ENCODE data around the gene BIRC7.
A peak's percentile ranks its signal among the peaks of the same experiment; 100 is the strongest.
"Not testable (repeated sequence)": the region's sequence is repeated elsewhere in the genome, so short reads cannot be mapped to it uniquely, and the experiment has no call there.

Gene BIRC7

DNA sequence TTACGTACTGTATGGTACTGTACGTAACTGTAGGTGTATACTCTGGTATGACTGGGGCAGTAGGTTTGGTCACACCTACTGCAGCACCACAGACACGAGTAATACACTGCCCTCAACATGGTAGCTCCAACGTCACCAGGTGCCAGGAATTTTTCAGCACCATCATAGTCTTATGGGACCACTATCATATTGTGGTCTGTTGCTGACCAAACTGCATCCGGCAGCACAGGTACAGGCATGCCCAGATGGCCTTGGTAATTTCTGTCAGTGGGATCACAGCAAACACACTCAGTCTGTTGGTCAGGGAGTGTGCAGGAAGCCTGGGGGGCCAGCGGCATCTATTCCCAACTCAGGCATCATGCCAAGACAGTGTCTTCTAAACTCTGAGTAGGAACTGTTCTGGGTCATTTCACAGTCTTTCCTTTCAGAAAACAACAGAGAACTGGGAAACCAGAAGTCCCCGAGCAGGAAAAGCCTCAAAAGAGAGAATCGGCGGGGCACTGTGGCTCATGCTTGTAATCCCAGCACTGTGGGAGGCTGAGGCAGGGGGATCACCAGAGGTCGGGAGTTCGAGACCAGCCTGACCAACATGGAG, 25.6 kb upstream of the BIRC7 start:
- no peak for DNase-seq

DNA sequence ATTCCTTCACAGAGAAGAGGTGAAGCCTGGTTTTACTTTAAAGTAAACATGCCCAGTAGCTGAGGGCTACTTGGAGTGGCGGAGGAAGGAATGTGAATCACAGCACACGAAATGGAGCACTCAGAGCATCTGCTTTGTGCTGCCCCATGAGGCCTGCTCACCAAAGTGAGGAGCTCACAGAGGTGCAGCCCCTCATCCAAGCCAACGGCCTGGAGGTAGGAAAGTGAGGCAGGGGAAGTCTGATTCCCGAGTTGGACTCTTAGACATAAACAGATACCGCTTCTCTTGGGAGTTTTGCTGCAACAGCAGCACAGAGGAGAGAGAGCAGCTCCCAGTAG, 23.3 kb upstream of the BIRC7 start:
- DNase-seq = no peak

DNA sequence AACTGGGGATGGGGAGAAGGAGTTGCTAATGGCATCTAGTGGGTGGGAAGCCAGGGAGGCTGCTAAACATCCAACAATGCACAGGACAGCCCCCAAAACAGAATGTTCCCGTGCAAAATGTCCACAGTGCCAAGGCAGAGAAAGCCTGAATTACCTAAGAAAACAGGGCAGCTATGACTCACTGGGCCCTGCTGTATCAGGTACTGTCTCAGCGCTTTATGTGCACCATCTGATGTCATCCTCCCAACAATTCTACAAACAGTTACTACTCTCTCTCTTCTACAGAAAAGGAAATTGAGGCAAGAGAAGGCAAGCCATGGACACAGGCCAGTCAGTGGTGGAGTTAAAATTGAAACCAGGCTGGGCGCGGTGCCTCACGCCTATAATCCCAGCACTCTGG, 22.9 kb upstream of the BIRC7 start:
- DNase-seq = no peak

DNA sequence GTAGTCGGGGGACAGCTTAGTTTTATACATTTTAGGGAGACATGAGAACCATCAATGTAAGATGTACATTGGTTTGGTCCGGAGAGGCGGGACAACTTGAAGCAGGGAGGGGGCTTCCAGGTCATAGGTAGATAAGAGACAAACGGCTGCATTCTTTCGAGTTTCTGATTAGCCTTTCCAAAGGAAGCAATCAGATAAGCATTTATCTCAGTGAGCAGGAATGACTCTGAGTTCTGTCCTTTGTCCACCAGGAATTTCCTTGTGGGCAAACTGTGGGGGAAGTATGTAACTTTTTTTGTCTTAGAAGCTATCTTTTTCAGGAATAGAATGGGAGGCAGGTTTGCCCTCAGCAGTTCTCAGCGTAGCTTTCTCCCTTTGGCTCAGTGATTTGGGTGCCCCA, 21.2 kb upstream of the BIRC7 start:
- DNase-seq = no peak

DNA sequence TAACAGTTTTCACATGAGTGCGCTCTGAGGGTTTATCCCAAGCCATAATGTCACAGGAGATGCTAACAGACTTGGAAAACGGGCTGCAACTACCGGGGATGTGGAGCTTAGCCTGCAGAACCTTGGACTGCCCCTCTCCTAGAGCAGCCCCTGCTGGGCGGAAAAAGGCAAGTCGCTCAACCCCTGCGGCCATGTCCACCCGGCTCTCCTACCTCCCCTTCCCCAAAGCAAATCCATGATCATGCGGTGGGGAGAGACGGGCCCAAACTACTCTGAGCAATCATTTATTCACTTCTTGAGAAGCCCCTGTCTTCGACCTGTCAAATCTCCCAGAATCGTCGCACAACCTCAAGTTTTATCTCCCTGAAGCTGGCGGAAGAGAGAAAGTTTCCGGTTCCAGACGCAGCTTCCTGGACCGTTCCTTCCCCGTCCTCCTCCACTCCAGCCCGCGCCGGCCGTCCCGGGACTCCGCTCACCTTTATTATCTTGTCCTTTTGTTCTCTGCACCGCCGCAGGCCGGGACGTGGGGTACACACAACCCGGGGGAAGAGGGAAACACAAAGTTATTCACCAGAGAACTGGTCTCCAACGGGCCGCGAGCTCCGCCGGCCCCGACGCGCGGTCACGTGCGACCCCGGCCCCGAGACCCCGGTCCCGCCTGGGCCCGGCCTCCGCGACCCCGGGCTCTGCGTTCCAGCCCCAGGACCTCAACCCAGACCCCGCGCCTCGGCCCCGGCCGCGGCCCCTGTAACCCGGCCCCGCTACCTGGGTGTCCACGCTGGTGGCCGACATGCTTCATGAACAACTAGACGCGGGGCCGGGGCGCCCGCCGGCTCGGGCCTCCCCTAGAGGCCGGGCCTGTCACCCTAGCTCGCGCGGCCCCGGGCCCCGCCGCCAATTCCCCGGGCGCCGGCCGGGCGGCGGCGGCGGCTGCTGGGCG, 20.3 kb upstream of the BIRC7 start:
- peak; percentile 30 for DNase-seq

DNA sequence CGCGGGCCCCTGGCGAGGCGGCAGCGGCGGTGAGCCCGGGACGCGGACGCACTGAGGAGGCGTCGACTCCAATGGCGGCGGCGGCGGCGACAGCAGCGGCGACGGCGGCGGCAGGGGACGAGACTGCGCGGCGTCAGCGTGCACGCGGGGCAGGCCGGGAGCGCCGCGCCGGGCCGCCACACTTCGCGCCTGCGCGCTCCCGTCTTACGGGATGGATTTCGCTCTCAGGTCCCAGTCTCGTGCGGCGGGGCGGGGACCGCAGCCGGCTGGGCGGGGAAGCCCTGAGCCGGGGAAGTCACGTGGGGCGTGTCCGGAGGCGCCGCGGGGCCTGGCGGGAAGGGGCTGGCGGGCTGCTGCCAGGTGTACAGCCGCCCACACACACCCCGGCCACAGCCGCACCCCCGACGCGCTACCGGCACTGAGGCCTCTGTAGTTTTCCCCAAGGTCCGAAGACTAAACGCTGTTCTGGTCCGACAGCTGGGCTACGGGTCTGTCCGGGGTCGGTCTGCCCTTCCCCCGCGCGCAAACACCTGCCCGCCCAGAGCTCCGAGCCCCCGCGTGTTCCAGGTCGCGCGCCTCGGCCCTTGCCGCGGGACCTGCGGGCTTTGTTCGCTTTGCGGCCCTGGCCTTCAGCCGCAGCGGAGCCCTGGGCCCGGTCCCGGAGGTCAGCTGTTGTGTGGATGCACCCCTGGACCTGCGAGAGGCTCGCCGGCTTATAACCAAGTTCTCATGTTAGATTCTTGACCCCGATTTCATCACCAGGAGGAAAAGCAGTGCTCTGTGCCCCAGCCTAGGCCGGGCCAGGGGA, 19.5 kb upstream of the BIRC7 start, which contains the start of gene YTHDF1:
Gene YTHDF1, minus strand, starts transcription at position 91 of the 808 bp plus-strand sequence. CDS start 239 bp downstream, outside the sequence.
- DNase-seq = peak; percentile 99

DNA sequence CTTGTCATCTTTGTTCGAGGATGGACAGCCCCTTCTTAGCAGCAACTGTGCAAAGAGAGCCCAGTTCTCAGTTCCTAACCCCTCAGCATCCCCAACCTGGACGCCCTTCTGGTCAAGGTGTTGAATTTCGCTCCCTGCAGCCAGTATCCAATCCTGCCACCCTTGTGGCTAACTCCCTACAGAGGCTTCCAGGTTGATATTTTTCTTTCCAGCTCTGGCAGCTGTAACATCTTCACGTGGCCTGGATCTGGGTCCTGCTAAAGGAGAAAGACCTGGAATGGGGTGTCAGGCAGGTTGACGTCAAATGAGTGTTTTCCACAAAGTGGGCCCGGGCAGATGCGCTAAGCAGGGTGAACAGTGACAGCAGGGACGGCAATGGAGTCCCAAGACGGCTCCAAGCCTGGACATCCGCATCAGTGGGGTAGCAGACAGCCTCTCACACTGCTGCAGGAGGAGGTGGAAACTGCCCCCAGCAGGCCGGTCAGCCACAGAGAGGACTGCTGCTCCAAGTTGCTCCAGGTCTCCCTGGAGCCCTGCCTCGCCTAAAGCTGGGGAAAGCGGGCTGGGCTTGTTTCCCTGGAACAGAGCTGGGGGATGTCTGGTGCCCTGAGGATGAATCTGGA, 18.7 kb upstream of the BIRC7 start:
- DNase-seq = no peak

DNA sequence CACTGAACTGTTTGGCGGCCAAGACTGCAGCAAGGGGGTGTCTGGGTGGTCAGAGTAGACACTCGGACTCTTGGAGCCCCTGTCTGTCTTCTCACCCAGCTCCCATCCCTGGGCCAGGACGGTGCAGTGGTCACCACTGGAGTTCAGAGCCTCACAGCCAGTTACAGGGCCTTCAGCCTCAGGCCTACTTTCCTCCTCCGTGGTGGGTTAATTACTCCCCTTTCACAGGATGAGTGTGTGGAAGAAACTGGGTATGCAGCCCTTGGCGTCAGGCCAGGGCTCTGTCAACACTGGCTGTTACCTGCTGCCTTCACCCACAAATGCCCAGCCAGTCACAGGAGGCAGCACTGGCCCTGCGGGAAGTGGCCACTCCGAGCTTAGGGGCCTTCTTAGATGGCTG, 18.0 kb upstream of the BIRC7 start:
- DNase-seq = no peak

DNA sequence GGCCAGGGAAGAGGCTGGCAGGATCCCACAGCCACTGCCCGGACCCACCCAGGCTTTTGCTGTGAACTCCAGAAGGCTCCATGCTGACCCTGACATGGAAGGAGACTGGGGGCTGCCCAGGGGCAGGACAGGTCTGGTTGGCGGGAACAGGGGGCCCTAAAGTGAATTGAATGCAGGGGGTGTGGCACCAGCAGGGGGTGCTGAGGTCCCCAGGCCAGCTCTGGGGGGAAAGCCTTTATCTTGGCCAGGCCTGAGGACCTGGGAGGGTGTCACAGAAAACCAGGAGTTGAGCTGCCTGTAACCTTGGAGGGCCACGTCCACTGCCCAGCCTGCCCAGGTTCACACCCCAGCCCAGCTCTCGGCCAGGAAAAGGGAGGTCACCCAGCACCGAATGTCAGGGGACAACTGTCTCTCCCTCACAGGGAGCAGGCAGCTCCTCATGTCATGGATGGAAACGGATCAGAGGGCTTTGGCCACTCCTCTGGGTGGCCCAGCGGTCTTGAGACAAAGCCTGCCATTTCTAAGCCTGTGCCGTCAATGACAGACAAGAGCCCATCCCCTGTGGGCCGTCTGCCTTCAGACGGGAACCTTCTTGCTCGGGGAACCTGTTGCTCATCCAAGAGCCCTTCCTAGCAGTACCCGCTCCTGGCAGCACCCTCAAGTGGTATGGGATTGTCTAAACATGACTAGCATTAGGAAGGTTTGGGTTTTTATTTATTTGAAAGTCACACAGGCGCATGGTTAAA, 16.8 kb upstream of the BIRC7 start:
- DNase-seq = no peak

DNA sequence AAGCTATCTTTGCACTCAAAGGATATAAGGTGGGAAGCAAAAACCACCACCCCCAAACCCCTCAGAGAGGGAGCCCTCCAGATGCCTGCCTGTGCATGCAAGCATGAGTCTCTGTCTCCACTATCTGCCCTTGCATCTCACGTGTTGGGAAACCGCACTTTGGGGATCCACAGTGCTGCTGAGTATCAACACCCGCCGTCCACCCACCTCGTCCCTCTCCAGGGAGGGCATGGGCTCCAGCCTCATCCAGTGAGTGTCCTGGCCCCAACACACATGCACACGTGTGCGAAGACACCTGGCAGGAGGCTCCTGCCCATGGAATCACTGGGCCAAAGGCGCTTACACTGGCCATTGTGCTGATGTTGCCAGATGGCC, 16.3 kb upstream of the BIRC7 start:
- no peak for DNase-seq

DNA sequence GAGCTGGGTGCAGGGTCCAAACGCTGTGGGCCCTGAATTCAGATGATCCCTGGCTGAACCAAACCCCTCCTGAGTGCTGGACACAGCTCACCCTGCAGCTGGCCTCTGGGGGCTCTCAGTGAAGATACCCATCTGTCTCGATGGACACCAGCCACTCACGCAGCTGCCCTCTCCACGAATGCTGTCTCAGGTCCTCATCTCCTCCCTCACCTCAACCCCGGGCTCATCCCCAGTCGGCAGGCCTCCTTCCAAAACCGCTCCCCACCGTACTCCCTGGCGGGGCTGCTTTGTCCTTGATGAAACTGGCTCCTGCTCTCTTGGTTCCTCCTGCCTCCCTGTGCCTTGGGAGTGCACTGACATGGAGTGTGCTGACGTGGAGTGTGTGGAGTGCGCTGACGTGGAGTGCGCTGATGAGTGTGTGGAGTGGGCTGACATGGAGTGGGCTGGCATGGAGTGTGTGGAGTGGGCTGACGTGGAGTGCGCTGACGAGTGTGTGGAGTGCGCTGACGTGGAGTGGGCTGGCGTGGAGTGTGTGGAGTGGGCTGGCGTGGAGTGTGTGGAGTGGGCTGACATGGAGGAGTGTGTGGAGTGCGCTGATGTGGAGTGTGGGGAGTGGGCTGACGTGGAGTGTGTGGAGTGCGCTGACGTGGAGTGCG, 15.7 kb upstream of the BIRC7 start:
- DNase-seq = no peak

DNA sequence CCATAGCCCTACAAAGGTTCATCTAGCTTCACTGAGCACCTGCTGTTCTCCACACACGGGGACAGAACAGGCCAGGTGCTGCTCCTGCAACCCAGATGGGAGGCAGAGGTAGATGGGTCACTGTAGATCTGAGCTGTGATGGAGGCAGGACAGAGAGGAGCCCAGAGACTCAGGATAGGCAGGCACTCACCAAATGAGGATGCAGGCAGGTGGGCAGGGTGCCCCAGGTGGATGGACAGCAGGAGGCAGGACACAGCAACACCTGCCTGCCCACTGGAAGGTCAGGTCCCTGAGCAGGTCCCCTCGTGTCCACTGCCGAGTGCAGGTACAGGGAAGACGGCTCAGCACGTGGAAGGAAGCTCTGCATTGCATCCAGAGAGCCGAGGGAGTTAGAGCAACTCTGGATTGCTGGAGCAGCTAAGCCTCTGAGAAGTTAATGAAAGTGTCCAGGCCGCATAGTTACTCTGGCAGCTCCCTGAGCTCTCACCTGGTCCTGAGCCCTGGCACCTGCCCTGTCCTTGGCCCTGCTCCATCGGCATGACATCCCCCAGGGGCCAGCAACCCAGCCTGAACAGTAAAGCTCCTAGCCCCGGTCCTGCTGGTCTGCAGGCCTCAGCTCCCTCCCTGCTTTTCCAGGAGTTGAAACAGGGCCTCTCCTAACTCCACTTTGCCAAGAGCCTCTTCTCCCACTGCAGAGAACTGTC, 14.9 kb upstream of the BIRC7 start:
- no peak for DNase-seq

DNA sequence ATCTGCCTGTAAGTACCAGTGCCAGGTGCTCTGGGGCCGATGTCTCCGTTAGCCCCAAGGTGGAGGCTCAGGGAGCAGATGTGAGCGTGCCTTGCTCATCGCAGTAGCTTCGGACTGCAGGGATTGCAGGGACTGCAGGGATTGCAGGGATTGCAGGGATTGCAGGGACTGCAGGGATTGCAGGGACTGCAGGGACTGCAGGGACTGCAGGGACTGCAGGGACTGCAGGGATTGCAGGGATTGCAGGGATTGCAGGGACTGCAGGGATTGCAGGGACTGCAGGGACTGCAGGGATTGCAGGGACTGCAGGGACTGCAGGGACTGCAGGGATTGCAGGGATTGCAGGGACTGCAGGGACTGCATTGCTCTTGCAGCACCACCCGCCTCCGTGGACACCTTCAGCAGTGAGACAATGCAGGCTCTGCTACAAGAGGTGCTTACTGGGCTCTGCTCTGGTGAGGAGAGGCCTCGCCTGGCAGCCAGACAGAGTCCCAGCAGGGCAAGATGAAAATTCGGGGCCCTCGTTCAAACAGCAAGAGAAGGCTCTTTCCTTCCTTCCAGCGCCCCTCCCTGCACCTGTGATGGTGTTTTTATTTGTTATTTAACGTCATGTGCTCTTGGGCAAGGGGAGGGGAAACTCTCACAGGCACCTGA, 14.2 kb upstream of the BIRC7 start:
- not testable (repeated sequence) for DNase-seq

DNA sequence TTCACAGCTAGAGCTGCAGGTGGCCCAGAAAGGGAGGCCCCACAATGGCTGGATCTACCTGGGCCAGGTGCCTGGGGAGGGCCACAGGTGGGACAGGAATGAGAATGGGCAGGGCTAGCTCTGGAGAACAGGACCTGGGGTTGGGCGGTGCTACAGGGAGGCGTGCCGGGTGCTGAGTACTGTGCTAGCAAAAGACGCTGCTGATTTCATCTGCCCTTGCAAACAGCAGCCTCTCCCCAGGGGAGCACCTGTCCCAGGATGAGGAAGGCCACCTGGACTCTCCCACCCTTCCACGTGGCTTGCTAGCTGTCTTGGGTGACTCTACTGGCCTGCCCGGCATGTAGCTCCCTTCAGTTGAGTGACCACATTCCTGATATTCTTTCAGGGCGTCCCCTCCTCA, 13.2 kb upstream of the BIRC7 start:
- no peak for DNase-seq

DNA sequence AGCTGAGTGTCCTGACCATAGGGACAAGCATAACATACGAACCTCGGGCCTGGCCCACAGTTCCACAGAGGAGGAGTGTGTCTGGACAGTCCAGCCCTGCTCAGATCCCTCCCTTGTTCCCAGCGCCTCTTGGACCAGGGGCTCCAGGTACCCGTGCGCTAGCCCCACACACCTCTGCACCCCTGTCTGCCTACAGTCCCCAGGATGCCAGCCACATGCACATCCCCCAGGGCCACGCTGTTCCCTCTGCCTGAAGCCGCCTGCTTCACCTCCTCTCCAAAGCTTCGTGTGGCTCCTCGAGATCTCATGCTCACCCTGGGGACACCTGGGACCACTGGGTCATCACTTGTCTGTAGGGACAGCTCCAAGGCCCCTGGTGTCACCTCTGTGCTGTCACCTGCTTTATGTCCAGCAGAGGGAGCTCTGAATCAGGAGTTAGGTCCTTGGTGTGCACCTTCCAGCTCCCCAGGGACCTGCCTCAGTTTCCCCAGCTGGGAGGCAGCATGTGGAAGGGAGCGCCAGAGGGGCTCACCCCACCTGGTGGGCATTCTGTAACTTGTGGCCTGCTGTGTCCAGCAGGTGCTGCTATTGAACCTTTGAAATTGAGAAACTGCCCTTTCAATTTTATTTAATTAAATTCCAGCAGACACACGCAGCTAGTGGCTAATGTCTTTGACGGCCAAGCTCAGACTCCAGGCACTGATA, 12.4 kb upstream of the BIRC7 start:
- DNase-seq = peak; percentile 57

DNA sequence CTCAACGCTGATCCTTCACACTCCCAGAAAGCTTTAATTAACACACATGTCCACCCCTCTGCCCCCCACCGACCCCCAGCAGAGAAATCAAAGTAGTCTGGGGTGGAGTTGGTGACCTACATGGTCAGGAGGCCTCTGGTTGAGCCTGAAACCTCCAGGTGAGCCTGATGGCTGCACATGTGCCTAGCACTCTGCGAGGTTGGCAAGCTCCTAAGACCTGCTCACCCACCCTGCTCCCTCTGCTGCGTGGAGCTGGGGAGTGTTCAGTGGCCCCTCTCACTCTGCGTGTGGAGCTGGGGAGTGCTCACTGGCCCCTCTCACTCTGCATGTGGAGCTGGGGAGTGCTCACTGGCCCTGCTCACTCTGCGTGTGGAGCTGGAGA, 11.9 kb upstream of the BIRC7 start:
- no peak for DNase-seq

DNA sequence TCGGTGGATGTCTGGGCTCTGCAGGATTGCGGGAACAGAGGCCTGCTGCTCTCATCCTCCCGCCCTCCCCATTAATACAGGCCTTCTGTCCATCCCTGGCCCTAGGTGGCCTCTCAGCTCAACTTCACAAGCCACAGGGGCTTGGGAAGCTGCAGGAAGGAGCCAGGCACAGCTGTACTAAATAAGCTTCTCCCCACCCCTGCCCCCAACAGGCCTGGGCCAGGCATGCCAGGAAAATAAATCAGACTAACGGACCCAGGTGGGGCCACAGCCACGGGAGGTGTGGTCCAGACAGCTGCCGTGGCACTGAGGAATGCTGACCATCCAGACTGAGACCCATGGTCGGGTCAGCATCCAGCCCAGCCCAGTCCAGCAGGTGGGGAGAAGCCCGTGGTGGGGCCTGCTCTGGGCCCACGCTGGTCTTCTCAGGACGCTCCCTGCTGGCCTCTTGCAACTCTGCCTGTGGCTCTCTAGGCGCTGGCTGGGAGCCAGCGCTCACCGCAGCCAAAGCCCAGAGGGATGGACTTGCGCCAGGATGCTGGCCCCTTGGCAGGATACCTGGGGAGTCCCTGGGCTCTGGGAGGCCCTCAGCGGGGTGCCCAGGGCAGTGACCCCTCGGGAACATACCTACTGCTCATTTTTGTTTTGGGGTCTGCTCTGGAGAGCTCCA, 11.2 kb upstream of the BIRC7 start:
- no peak for DNase-seq

DNA sequence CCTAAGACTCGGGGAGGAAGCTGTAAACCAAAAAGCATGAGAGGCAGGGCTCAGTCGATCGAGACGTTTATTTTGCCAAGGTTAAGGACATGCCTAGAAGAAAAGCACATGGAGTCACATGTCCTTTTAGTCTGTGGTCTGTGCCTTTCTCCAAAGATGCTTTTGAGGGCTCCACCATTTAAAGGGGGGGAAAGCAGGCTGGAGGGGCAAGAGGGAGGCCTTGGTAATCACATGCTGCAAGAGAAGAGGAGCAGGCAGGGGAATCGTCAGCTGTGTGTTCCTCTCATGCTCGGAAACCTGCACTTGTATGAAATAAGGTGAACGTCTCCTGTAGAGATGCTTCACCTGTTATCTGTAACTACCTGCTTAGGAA, 10.6 kb upstream of the BIRC7 start:
- no peak for DNase-seq

Measured in activated CD4-positive, alpha-beta T cell treated with anti-CD3 and anti-CD28 coated beads, Interleukin-10, Interleukin-2, amounts not matched to agents 100 ng/mL and 50 ng/mL, durations not matched to agents 16 hours and 8 hours (primary cell).